BLaER1 (cell line): ENCODE data around the gene B3GNT3.
"Not testable (repeated sequence)": the region's sequence is repeated elsewhere in the genome, so short reads cannot be mapped to it uniquely, and the experiment has no call there.

ENCODE experiments used
- H3K27ac ChIP-seq: shearing (Covaris generic); formaldehyde crosslinking; 2 replicates; pipeline ENCODE4 v1.8.1; 2022
- H3K27me3 ChIP-seq: shearing (Covaris generic); formaldehyde crosslinking; 2 replicates; pipeline ENCODE4 v1.8.1; 2022
- H3K36me3 ChIP-seq: shearing (Covaris generic); formaldehyde crosslinking; 2 replicates; pipeline ENCODE4 v1.8.1; 2022
- H3K4me1 ChIP-seq: shearing (Covaris generic); formaldehyde crosslinking; 2 replicates; pipeline ENCODE4 v1.8.1; 2022
- H3K4me2 ChIP-seq: shearing (Covaris generic); formaldehyde crosslinking; 2 replicates; pipeline ENCODE4 v1.8.1; 2022
- H3K4me3 ChIP-seq: shearing (Covaris generic); formaldehyde crosslinking; 2 replicates; pipeline ENCODE4 v1.8.1; 2022
- H3K9ac ChIP-seq: shearing (Covaris generic); formaldehyde crosslinking; 2 replicates; pipeline ENCODE4 v1.8.1; 2022
- H3K9me3 ChIP-seq: shearing (Covaris generic); formaldehyde crosslinking; 2 replicates; pipeline ENCODE4 v1.8.1; 2022
- H4K20me1 ChIP-seq: shearing (Covaris generic); formaldehyde crosslinking; 2 replicates; pipeline ENCODE4 v1.8.1; 2022
- Cebpa-rat ChIP-seq: shearing (Covaris generic); IDR thresholded peaks from 2 replicates; pipeline ENCODE4 v1.8.1; 2022

Gene B3GNT3

GRCh38 chr19:17778968-17779929 is 15.7 kb upstream of the B3GNT3 start:
- H3K27me3 ChIP-seq, result no peaks in the 10 kb centered on the region
- H3K4me1 ChIP-seq, result peaks cover 28% of the 10 kb centered on the region
- peaks cover 27% of the 10 kb centered on the region for H4K20me1 ChIP-seq
- no peak overlapping the region for H3K4me3 ChIP-seq
- no peak overlapping the region; the same call in 1 of the 2 replicates for H3K4me2 ChIP-seq
- no peak overlapping the region for H3K27ac ChIP-seq
- H3K9ac ChIP-seq, result no peak overlapping the region
- no peak for TF ChIP-seq Cebpa-rat
- H3K36me3 ChIP-seq, result peaks cover 83% of the 10 kb centered on the region
- no peaks in the 10 kb centered on the region for H3K9me3 ChIP-seq

GRCh38 chr19:17780781-17781180 is 14.2 kb upstream of the B3GNT3 start:
- Histone ChIP-seq H3K27me3 (no peaks in the 10 kb centered on the region), H4K20me1 (peaks cover 16% of the 10 kb centered on the region), H3K4me1 (peaks cover 27% of the 10 kb centered on the region), H3K9ac (no peak overlapping the region), H3K36me3 (peaks cover 83% of the 10 kb centered on the region), H3K9me3 (no peaks in the 10 kb centered on the region), H3K27ac (no peak overlapping the region), H3K4me3 (no peak overlapping the region), H3K4me2 (no peak overlapping the region)
- TF ChIP-seq Cebpa-rat, result no peak

DNA sequence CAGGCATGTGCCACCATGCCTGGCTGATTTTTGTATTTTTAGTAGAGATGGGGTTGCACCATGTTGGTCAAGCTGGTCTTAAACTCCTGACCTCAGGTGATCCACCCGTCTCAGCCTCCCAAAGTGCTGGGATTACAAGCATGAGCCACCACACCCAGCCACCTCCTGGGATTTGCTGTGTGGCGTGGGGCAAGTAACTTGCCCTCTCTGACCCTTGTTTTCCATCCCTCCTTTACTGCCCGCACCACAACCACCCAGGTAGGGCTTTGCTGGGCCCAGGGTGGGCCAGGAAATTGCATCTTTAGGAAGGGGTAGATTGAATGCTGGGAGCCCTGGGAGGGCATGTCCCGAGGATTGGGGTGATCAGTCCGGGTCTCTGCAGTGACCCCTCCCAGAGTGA is 11.2 kb upstream of the B3GNT3 start:
- not testable (repeated sequence) for H3K4me1 ChIP-seq, H3K27me3 ChIP-seq, H3K4me3 ChIP-seq, H3K27ac ChIP-seq, H3K9me3 ChIP-seq, H4K20me1 ChIP-seq, H3K4me2 ChIP-seq, H3K9ac ChIP-seq
- H3K36me3 ChIP-seq, result peaks cover 82% of the 10 kb centered on the region

GRCh38 chr19:17784201-17785008 is 10.5 kb upstream of the B3GNT3 start:
- H3K4me3 ChIP-seq, result no peak overlapping the region
- no peaks in the 10 kb centered on the region for H3K27me3 ChIP-seq
- peaks cover 87% of the 10 kb centered on the region for H3K36me3 ChIP-seq
- no peaks in the 10 kb centered on the region; the same call in 1 of the 2 replicates for H4K20me1 ChIP-seq
- no peaks in the 10 kb centered on the region for H3K9me3 ChIP-seq
- TF ChIP-seq Cebpa-rat, result no peak
- H3K4me2 ChIP-seq, result no peak overlapping the region
- H3K9ac ChIP-seq, result no peak overlapping the region
- H3K4me1 ChIP-seq, result 0 out of 2 replicates have a peak, but pooled peaks cover 3% of the 10 kb centered on the region
- H3K27ac ChIP-seq, result no peak overlapping the region

GRCh38 chr19:17787274-17787913 is 7.5 kb upstream of the B3GNT3 start:
- Histone ChIP-seq H3K9ac (no peak overlapping the region), H3K36me3 (peaks cover 66% of the 10 kb centered on the region), H3K4me1 (peaks cover 25% of the 10 kb centered on the region), H4K20me1 (no peaks in the 10 kb centered on the region; the same call in 1 of the 2 replicates), H3K4me3 (no peak overlapping the region), H3K9me3 (no peaks in the 10 kb centered on the region), H3K4me2 (no peak overlapping the region), H3K27ac (no peak overlapping the region), H3K27me3 (no peaks in the 10 kb centered on the region)
- no peak for TF ChIP-seq Cebpa-rat

- no peak overlapping the region for H3K27ac ChIP-seq
- peaks cover 3% of the 10 kb centered on the region; the same call in 1 of the 2 replicates for H3K27me3 ChIP-seq
- no peaks in the 10 kb centered on the region for H3K9me3 ChIP-seq
- no peak overlapping the region for H3K4me2 ChIP-seq
- no peak overlapping the region for H3K4me3 ChIP-seq
- H3K9ac ChIP-seq, result no peak overlapping the region
- H4K20me1 ChIP-seq, result no peaks in the 10 kb centered on the region; the same call in 1 of the 2 replicates
- peaks cover 54% of the 10 kb centered on the region for H3K36me3 ChIP-seq
- H3K4me1 ChIP-seq, result peaks cover 25% of the 10 kb centered on the region
- no peak for TF ChIP-seq Cebpa-rat
Observed at GRCh38 chr19:17788632-17789031, 6.3 kb upstream of the B3GNT3 start.

DNA sequence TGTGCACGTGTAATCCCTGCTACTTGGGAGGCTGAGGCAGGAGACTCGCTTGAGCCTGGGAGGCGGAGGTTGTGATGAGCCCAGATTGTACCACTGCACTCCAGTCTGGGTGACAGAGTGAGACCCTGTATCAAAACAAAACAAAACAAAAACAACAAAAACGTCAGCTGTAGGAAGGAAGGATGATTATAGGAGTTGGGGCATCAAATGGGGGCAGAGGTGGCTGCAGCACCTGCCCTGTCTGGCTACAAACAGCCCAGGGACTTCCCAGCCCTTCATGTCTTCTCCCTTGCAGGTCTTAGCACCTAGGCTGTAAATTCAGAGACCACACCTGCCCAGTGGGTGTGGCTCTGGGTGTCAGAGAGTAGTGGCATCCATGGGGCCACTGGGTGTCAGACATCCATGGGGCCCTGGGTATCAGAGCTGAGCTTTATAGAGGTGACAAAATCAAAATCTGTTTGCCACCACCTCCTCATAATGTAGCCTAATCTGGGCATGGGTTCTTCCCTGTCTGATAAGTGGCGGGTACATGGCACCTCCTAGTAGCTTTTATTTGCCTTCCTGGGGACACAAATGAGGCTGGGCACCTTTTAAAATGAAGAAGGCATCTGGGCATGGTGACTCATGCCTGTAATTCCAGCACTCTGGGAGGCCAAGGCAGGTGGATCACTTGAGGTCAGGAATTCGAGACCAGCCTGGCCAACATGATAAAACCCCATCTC is 4.7 kb upstream of the B3GNT3 start:
- Histone ChIP-seq H3K4me3 (no peak overlapping the region), H3K36me3 (peaks cover 38% of the 10 kb centered on the region), H3K9ac (no peak overlapping the region), H3K27me3 (peaks cover 19% of the 10 kb centered on the region), H3K27ac (no peak overlapping the region), H3K4me1 (peaks cover 30% of the 10 kb centered on the region), H3K4me2 (peak overlapping the region; percentile 63; the same call in 1 of the 2 replicates), H3K9me3 (no peaks in the 10 kb centered on the region), H4K20me1 (no peaks in the 10 kb centered on the region)
- TF ChIP-seq Cebpa-rat, result no peak

DNA sequence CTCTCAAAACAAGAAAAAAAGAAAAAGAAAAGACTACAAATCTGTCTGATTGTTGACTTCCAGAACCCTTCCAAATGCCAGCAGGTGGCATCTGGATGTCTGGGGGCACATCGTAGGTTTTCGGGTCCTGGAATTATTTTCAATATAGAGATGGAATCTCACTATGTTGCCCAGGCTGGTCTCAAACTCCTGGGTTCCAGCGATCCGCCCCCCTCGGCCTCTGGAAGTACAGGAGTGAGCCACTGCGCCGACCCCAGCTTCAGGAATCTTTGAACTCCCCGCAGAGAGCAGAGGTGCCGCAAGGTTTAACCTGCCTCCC is 567 bp upstream of the B3GNT3 start:
- Histone ChIP-seq H3K4me2 (0 out of 2 replicates have a peak overlapping the region, but pooled peaks have one; percentile 36), H3K4me1 (peaks cover 31% of the 10 kb centered on the region)

DNA sequence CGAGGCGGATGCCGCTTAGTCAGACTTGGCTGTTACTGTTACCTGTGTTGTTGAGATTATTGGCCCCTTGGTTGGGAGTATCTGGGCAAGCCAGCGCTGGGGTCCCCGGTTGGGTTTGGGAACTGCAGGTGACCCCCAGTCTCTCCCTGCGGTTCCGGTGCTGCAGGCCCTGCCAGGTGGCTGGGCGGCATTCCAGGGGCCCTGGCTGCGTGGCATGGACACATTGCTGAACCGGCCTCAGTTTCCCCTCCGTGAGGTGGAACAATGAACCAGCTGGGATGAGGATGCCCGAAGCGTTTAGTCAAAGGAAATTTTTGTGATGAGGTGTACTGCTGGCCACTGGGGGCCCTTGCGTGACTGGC is 538 bp downstream of the B3GNT3 start:
- H3K4me3 ChIP-seq, result no peak overlapping the region
- no peaks in the 10 kb centered on the region for H3K36me3 ChIP-seq
- no peak for TF ChIP-seq Cebpa-rat
- no peaks in the 10 kb centered on the region for H3K9me3 ChIP-seq
- peaks cover 24% of the 10 kb centered on the region for H3K4me1 ChIP-seq
- H4K20me1 ChIP-seq, result no peaks in the 10 kb centered on the region
- H3K27ac ChIP-seq, result no peak overlapping the region
- H3K4me2 ChIP-seq, result no peak overlapping the region
- H3K27me3 ChIP-seq, result peaks cover 34% of the 10 kb centered on the region
- no peak overlapping the region for H3K9ac ChIP-seq

More for the DNA sequence above, 567 bp upstream of the B3GNT3 start:
- no peak for TF ChIP-seq Cebpa-rat
- Histone ChIP-seq H3K9ac (no peak overlapping the region), H3K27me3 (peaks cover 34% of the 10 kb centered on the region), H3K9me3 (no peaks in the 10 kb centered on the region), H3K27ac (no peak overlapping the region), H3K36me3 (peaks cover under 1% of the 10 kb centered on the region), H3K4me3 (no peak overlapping the region), H4K20me1 (no peaks in the 10 kb centered on the region)
